NCI-H446 treated with DMSO at 0.1 percent for 48 hours (cell line): Measurements from ENCODE around the gene KCNH1.
"Not testable (repeated sequence)": the region's sequence is repeated elsewhere in the genome, so short reads cannot be mapped to it uniquely, and the experiment has no call there.

Source experiments
- DNase-seq: peaks from one replicate; lab custom pipeline; 2025; lab: John Stamatoyannopoulos, UW

Gene KCNH1

GRCh38 chr1:211095381-211095780 is 38.6 kb downstream of the KCNH1 start:
- DNase-seq, result no peak

- no peak for DNase-seq
These were observed 41.0 kb downstream of the KCNH1 start for GRCh38 chr1:211092955-211093354.

GRCh38 chr1:211091867-211092266 is 42.1 kb downstream of the KCNH1 start:
- no peak for DNase-seq

GRCh38 chr1:211089536-211089935 is 44.4 kb downstream of the KCNH1 start:
- no peak for DNase-seq

- no peak for DNase-seq
These were observed 45.8 kb downstream of the KCNH1 start for GRCh38 chr1:211088156-211088555.

- DNase-seq, result no peak
These were observed 51.1 kb downstream of the KCNH1 start for GRCh38 chr1:211082824-211083223.

- DNase-seq, result not testable (repeated sequence)
These were observed 52.5 kb downstream of the KCNH1 start for GRCh38 chr1:211081447-211081846.

- no peak for DNase-seq
These were observed 65.0 kb downstream of the KCNH1 start for GRCh38 chr1:211068976-211069375.

- no peak for DNase-seq
These were observed 67.1 kb downstream of the KCNH1 start for GRCh38 chr1:211066781-211067384.

GRCh38 chr1:211041838-211042237 is 92.1 kb downstream of the KCNH1 start:
- not testable (repeated sequence) for DNase-seq

- no peak for DNase-seq
These were observed 96.9 kb downstream of the KCNH1 start for GRCh38 chr1:211037095-211037494.

GRCh38 chr1:211036381-211037060 is 97.4 kb downstream of the KCNH1 start:
- no peak for DNase-seq

- no peak for DNase-seq
These were observed 98.0 kb downstream of the KCNH1 start for GRCh38 chr1:211035821-211036380.

- DNase-seq, result no peak
These were observed 99.9 kb downstream of the KCNH1 start for GRCh38 chr1:211033921-211034525.

GRCh38 chr1:211024901-211025300 is 109.0 kb downstream of the KCNH1 start:
- no peak for DNase-seq

GRCh38 chr1:211019266-211019665 is 114.7 kb downstream of the KCNH1 start:
- DNase-seq, result no peak

- no peak for DNase-seq
These were observed 115.3 kb downstream of the KCNH1 start for GRCh38 chr1:211018690-211019089.

GRCh38 chr1:211017075-211017718 is 116.8 kb downstream of the KCNH1 start:
- DNase-seq, result no peak

GRCh38 chr1:211014275-211014674 is 119.7 kb downstream of the KCNH1 start:
- DNase-seq, result no peak

- no peak for DNase-seq
These were observed 120.4 kb downstream of the KCNH1 start for GRCh38 chr1:211013346-211014240.

GRCh38 chr1:211011128-211011527 is 122.8 kb downstream of the KCNH1 start:
- DNase-seq, result not testable (repeated sequence)

GRCh38 chr1:211009944-211010343 is 124.0 kb downstream of the KCNH1 start:
- no peak for DNase-seq
